Loucy (cell line): ENCODE data around the gene FANCC.

Experiments used
- CTCF ChIP-seq: fragments of 200-600 bp; sonication (generic); conservative IDR thresholded peaks from 2 replicates; pipeline ENCODE4 v1.5.1; 2014; ENCODE audit warnings: mild to moderate bottlenecking, antibody characterized with exemption, low read length
- EZH2phosphoT487 ChIP-seq: fragments of 200-600 bp; IDR thresholded peaks from 2 replicates; pipeline ENCODE4 v1.6.1; 2018; ENCODE audit warnings: antibody characterized with exemption, mild to moderate bottlenecking, moderate library complexity, borderline replicate concordance

- TF ChIP-seq CTCF (no peak), EZH2phosphoT487 (no peak)
Observed at GRCh38 chr9:95067057-95067456, 250.5 kb downstream of the FANCC start.
